ENCODE results near the gene NPHP1. TPM values are rescaled to one million over a fixed set of nuclear protein-coding genes. Genes with fewer than 3 reads are reported as not detected.

NPHP1 gene
- total and polyA plus RNA-seq, 2 of the 4 experiments (the other 2 are of a cell fraction) = 1.8 to 2.5 TPM

- H3K56ac ChIP-seq (ENCODE audit: extremely low read depth, insufficient read depth, low read length) = no peak overlapping the region
- H3K4me1 ChIP-seq (ENCODE audit: control insufficient read depth, insufficient read depth, low read length) = no peaks in the 10 kb centered on the region
- H4K20me1 ChIP-seq (ENCODE audit: insufficient read depth, low read length) = no peaks in the 10 kb centered on the region
- no peak overlapping the region for H3K9ac ChIP-seq (ENCODE audit: low read depth, low read length)
- no peaks in the 10 kb centered on the region for H3K36me3 ChIP-seq (ENCODE audit: control insufficient read depth, insufficient read depth, low read length)
- dilution Hi-C loops (cut with HindIII; ENCODE audit: low sequenced_read_pairs, unreplicated experiment) (no loop called here), in situ Hi-C loops (cut with MboI; ENCODE audit: low sequenced_read_pairs) (no loop called here), intact Hi-C loops (cut with micrococcal nuclease) (no loop called here)
- no peak overlapping the region for H3K23ac ChIP-seq (ENCODE audit: low read depth, low read length)
- H4K91ac ChIP-seq (ENCODE audit: insufficient read depth, low read depth, low read length) = no peak overlapping the region
- DNase-seq (no peak), ATAC-seq (ENCODE audit: low read depth) (no peak)
- no CpG with 5 or more reads among the region's 4 CpGs for WGBS, 2 experiments (ENCODE audit: extremely low coverage in 2 of 2, insufficient read length in 1 of 2)
- H2AK5ac ChIP-seq (ENCODE audit: low read depth, low read length) = no peak overlapping the region
- H3K9me1 ChIP-seq (ENCODE audit: insufficient read depth, low read length) = no peaks in the 10 kb centered on the region; the same call in 1 of the 2 replicates
- CTCF ChIA-PET = interaction anchor here (0.8 kb wide), 1 partner anchor 8 kb away, joined by 3 read pairs; no protein-coding TSS in a partner anchor
- H3K4me3 ChIP-seq (ENCODE audit: insufficient read depth, low read depth, low read length) = no peak overlapping the region
- POLR2A ChIA-PET (ENCODE audit: unreplicated experiment) = interaction anchor here (0.6 kb wide), 1 partner anchor 10 kb away, joined by 4 read pairs; no protein-coding TSS in a partner anchor
- H2BK15ac ChIP-seq (ENCODE audit: low read depth, low read length) = no peak overlapping the region
- no peak overlapping the region for H3K27ac ChIP-seq (ENCODE audit: insufficient read depth, low read length)
- H4K5ac ChIP-seq (ENCODE audit: low read depth, low read length) = no peak overlapping the region
- peaks cover 4% of the 10 kb centered on the region; the same call in 1 of the 2 replicates for H3K27me3 ChIP-seq (ENCODE audit: control insufficient read depth, insufficient read depth, low read length)
- H2BK5ac ChIP-seq (ENCODE audit: low read depth, low read length, poor library complexity, severe bottlenecking) = no peak overlapping the region
- no peak overlapping the region for H2BK120ac ChIP-seq (ENCODE audit: low read depth, low read length)
- H2AFZ ChIP-seq (replicated peaks; ENCODE audit: low read length, poor library complexity) = no peak overlapping the region
- H2AK9ac ChIP-seq (replicated peaks; ENCODE audit: low read depth, low read length, poor library complexity) = no peak overlapping the region
- BruUV-seq (replicated peaks) = no TSS peak
- no peak overlapping the region for H4K8ac ChIP-seq (ENCODE audit: low read depth in 2 of 2, low read length in 2 of 2)
- H2BK20ac ChIP-seq (ENCODE audit: low read depth, low read length) = no peak overlapping the region
- no peak overlapping the region for H3K14ac ChIP-seq (replicated peaks; ENCODE audit: low read depth, low read length)
- no peak overlapping the region for H3K18ac ChIP-seq (ENCODE audit: low read depth, low read length)
- H3K4ac ChIP-seq (ENCODE audit: low read depth, low read length) = no peak overlapping the region
- no peaks in the 10 kb centered on the region for H3K79me1 ChIP-seq (ENCODE audit: low read depth in 1 of 2, low read length in 2 of 2)
- H3K4me2 ChIP-seq (ENCODE audit: low read depth, low read length) = no peak overlapping the region
- H3K9me3 ChIP-seq (ENCODE audit: control insufficient read depth, insufficient read depth, low read length) = no peaks in the 10 kb centered on the region
- TF ChIP-seq MAFK (IDR thresholded peaks at IDR 0.05; ENCODE audit: low read depth, low read length) (no peak), POLR2A (IDR thresholded peaks at IDR 0.05; ENCODE audit: low read depth, low read length) (no peak), CHD1 (IDR thresholded peaks at IDR 0.05; ENCODE audit: low read depth, low read length) (no peak), CEBPB (IDR thresholded peaks at IDR 0.05; ENCODE audit: low read depth, low read length) (no peak), MAZ (IDR thresholded peaks at IDR 0.05; ENCODE audit: borderline replicate concordance, low read depth, low read length) (no peak), ELK1 (IDR thresholded peaks at IDR 0.05; ENCODE audit: borderline replicate concordance, low read depth, low read length) (no peak), NFE2L2 (IDR thresholded peaks at IDR 0.05; ENCODE audit: low read depth, low read length) (no peak), MXI1 (IDR thresholded peaks at IDR 0.05; ENCODE audit: borderline replicate concordance, low read depth, low read length) (no peak), FOS (IDR thresholded peaks at IDR 0.05; ENCODE audit: low read depth, low read length) (no peak), RFX5 (IDR thresholded peaks at IDR 0.05; ENCODE audit: low read depth, low read length) (no peak), SMC3 (IDR thresholded peaks at IDR 0.05; ENCODE audit: low read depth, low read length) (no peak), BHLHE40 (IDR thresholded peaks at IDR 0.05; ENCODE audit: low read depth, low read length) (no peak), RAD21 (IDR thresholded peaks at IDR 0.05; ENCODE audit: low read length) (no peak), RCOR1 (IDR thresholded peaks at IDR 0.05; ENCODE audit: insufficient replicate concordance, low read length) (no peak)
- TF ChIP-seq, protein P1, sequence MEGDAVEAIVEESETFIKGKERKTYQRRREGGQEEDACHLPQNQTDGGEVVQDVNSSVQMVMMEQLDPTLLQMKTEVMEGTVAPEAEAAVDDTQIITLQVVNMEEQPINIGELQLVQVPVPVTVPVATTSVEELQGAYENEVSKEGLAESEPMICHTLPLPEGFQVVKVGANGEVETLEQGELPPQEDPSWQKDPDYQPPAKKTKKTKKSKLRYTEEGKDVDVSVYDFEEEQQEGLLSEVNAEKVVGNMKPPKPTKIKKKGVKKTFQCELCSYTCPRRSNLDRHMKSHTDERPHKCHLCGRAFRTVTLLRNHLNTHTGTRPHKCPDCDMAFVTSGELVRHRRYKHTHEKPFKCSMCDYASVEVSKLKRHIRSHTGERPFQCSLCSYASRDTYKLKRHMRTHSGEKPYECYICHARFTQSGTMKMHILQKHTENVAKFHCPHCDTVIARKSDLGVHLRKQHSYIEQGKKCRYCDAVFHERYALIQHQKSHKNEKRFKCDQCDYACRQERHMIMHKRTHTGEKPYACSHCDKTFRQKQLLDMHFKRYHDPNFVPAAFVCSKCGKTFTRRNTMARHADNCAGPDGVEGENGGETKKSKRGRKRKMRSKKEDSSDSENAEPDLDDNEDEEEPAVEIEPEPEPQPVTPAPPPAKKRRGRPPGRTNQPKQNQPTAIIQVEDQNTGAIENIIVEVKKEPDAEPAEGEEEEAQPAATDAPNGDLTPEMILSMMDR (conservative IDR thresholded peaks at IDR 0.05; ENCODE audit: low read depth, low read length) = no peak
Measured at GRCh38 chr2:110124038-110124825, 80.6 kb downstream of the NPHP1 start.
